Neural progenitor cell (in vitro differentiated cells): ENCODE measurements around the gene LRP1B. TPM values are rescaled to one million over a fixed set of nuclear protein-coding genes. Genes with fewer than 3 reads are reported as not detected.
"Not testable (repeated sequence)": the region's sequence is repeated elsewhere in the genome, so short reads cannot be mapped to it uniquely, and the experiment has no call there.

Experiments used
- DNase-seq: peaks from one replicate; pipeline ENCODE4 v3.0.0-alpha.2; 2016; ENCODE audit warnings: low spot score
- H2AFZ ChIP-seq: fragments of 200-600 bp; sonication (generic); replicated peaks from 2 replicates; pipeline ENCODE4 v1.6.1; 2016; ENCODE audit warnings: antibody characterized with exemption
- H3F3A ChIP-seq: fragments of 200-600 bp; sonication (generic); 2 replicates; pipeline ENCODE4 v1.6.1; 2016; ENCODE audit warnings: antibody characterized with exemption, low read depth
- H3K27ac ChIP-seq: fragments of 200-600 bp; sonication (generic); 2 replicates; pipeline ENCODE4 v1.5.1; 2016; ENCODE audit warnings: mild to moderate bottlenecking
- H3K27me3 ChIP-seq: fragments of 200-600 bp; sonication (generic); 2 replicates; pipeline ENCODE4 v1.6.1; 2016; ENCODE audit warnings: mild to moderate bottlenecking, moderate library complexity
- H3K36me3 ChIP-seq: fragments of 200-600 bp; sonication (generic); 2 replicates; pipeline ENCODE4 v1.5.1; 2016
- H3K4me1 ChIP-seq: fragments of 200-600 bp; sonication (generic); 2 replicates; pipeline ENCODE4 v1.6.1; 2016; ENCODE audit warnings: mixed run types
- H3K4me2 ChIP-seq: fragments of 200-600 bp; sonication (generic); 2 replicates; pipeline ENCODE4 v1.6.1; 2016
- H3K4me3 ChIP-seq: fragments of 200-600 bp; sonication (generic); 2 replicates; pipeline ENCODE4 v1.5.1; 2016
- H3K79me2 ChIP-seq: fragments of 200-600 bp; sonication (generic); 2 replicates; pipeline ENCODE4 v1.6.1; 2016; ENCODE audit warnings: low read depth
- H3K9ac ChIP-seq: fragments of 200-600 bp; sonication (generic); 2 replicates; pipeline ENCODE4 v1.6.1; 2016
- H3K9me3 ChIP-seq: fragments of 200-600 bp; sonication (generic); 2 replicates; pipeline ENCODE4 v1.5.1; 2016; ENCODE audit warnings: low read depth
- H4K20me1 ChIP-seq: fragments of 200-600 bp; sonication (generic); 2 replicates; pipeline ENCODE4 v1.6.1; 2016; ENCODE audit warnings: low read depth
- H3K27ac Mint-ChIP-seq: 3 replicates; pipeline ENCODE4 v1.8.0; 2021; ENCODE audit warnings: mixed read lengths
- H3K27me3 Mint-ChIP-seq: 2 replicates; pipeline ENCODE4 v1.8.0; 2022; ENCODE audit warnings: low read depth, mild to moderate bottlenecking, inconsistent platforms, moderate library complexity, mixed read lengths; ENCODE audit not compliant: insufficient read depth
- H3K36me3 Mint-ChIP-seq: 3 replicates; pipeline ENCODE4 v1.8.0; 2021; ENCODE audit warnings: mixed read lengths
- H3K4me1 Mint-ChIP-seq: 3 replicates; pipeline ENCODE4 v1.8.0; 2021; ENCODE audit warnings: mixed read lengths
- H3K4me3 Mint-ChIP-seq: 3 replicates; pipeline ENCODE4 v1.8.0; 2021; ENCODE audit warnings: mild to moderate bottlenecking, moderate library complexity, mixed read lengths
- H3K9me3 Mint-ChIP-seq: 3 replicates; pipeline ENCODE4 v1.8.0; 2020; ENCODE audit warnings: mixed read lengths
- CTCF ChIP-seq: fragments of 200-600 bp; sonication (generic); IDR thresholded peaks from 2 replicates; pipeline ENCODE4 v1.5.1; 2017; ENCODE audit warnings: antibody characterized with exemption, mild to moderate bottlenecking
- EZH2 ChIP-seq: fragments of 200-600 bp; sonication (generic); IDR thresholded peaks from 2 replicates; pipeline ENCODE4 v1.6.1; 2017; ENCODE audit warnings: antibody characterized with exemption, mild to moderate bottlenecking, moderate library complexity
- EZH2phosphoT487 ChIP-seq: fragments of 200-600 bp; sonication (generic); IDR thresholded peaks from 2 replicates; pipeline ENCODE4 v1.6.1; 2017; ENCODE audit warnings: antibody characterized with exemption
- total RNA-seq: library from RNA; depleted of rRNA; stranded (reverse); fragments of >200 nt; gene quantifications from 2 replicates; pipeline ENCODE4 v1.2.3, GENCODE V29; 2015; ENCODE audit warnings: low replicate concordance

The LRP1B gene
- total RNA-seq, 1 donor from 2014 or later, result not detected

- Mint-ChIP-seq H3K36me3 (no peaks in the 10 kb centered on the region), H3K27me3 (no peaks in the 10 kb centered on the region), H3K4me1 (no peaks in the 10 kb centered on the region), H3K4me3 (no peak overlapping the region), H3K9me3 (no peaks in the 10 kb centered on the region), H3K27ac (no peak overlapping the region)
- Histone ChIP-seq H3K27ac (no peak overlapping the region), H4K20me1 (no peaks in the 10 kb centered on the region), H3K9me3 (no peaks in the 10 kb centered on the region), H3K4me1 (no peaks in the 10 kb centered on the region), H3K79me2 (no peaks in the 10 kb centered on the region), H3K4me2 (no peak overlapping the region), H3K36me3 (no peaks in the 10 kb centered on the region), H3K27me3 (no peaks in the 10 kb centered on the region), H3K9ac (no peak overlapping the region), H2AFZ (no peak overlapping the region), H3F3A (no peaks in the 10 kb centered on the region), H3K4me3 (no peak overlapping the region)
- DNase-seq, result no peak
- TF ChIP-seq EZH2 (no peak), EZH2phosphoT487 (no peak), CTCF (no peak)
Observed at GRCh38 chr2:141835103-141835502, 295.7 kb downstream of the LRP1B start.

- Histone ChIP-seq H3K27me3 (no peaks in the 10 kb centered on the region), H4K20me1 (no peaks in the 10 kb centered on the region), H3K9ac (no peak overlapping the region), H3K4me2 (no peak overlapping the region), H3F3A (no peaks in the 10 kb centered on the region), H3K4me3 (no peak overlapping the region), H3K27ac (no peak overlapping the region), H3K36me3 (no peaks in the 10 kb centered on the region), H2AFZ (no peak overlapping the region), H3K9me3 (no peaks in the 10 kb centered on the region), H3K4me1 (no peaks in the 10 kb centered on the region), H3K79me2 (no peaks in the 10 kb centered on the region)
- H3K36me3 Mint-ChIP-seq, result no peaks in the 10 kb centered on the region
- TF ChIP-seq CTCF, result no peak
- H3K27me3 Mint-ChIP-seq, result peaks cover 2% of the 10 kb centered on the region
- no peak overlapping the region for H3K4me3 Mint-ChIP-seq
- DNase-seq, result no peak
- no peaks in the 10 kb centered on the region for H3K9me3 Mint-ChIP-seq
- H3K27ac Mint-ChIP-seq, result no peak overlapping the region
- no peaks in the 10 kb centered on the region for H3K4me1 Mint-ChIP-seq
Observed at GRCh38 chr2:141828761-141829160, 302.1 kb downstream of the LRP1B start.

- TF ChIP-seq EZH2phosphoT487 (no peak), EZH2 (no peak), CTCF (no peak)
- DNase-seq, result no peak
- no peak overlapping the region for H3K27ac Mint-ChIP-seq
Observed at GRCh38 chr2:141824790-141825189, 306.0 kb downstream of the LRP1B start.

GRCh38 chr2:141820893-141821292, 309.9 kb downstream of the LRP1B start:
- Histone ChIP-seq H3K27ac (no peak overlapping the region), H4K20me1 (no peaks in the 10 kb centered on the region), H3K9ac (no peak overlapping the region), H3K4me2 (peak overlapping the region; percentile 5), H3K4me3 (no peak overlapping the region), H3F3A (no peaks in the 10 kb centered on the region), H3K4me1 (peaks cover 4% of the 10 kb centered on the region), H2AFZ (no peak overlapping the region), H3K36me3 (no peaks in the 10 kb centered on the region), H3K9me3 (no peaks in the 10 kb centered on the region), H3K79me2 (no peaks in the 10 kb centered on the region), H3K27me3 (no peaks in the 10 kb centered on the region)
- H3K36me3 Mint-ChIP-seq, result no peaks in the 10 kb centered on the region
- DNase-seq, result peak; percentile 37
- no peaks in the 10 kb centered on the region for H3K9me3 Mint-ChIP-seq
- TF ChIP-seq CTCF (no peak), EZH2 (no peak), EZH2phosphoT487 (no peak)
- no peak overlapping the region for H3K4me3 Mint-ChIP-seq
- H3K4me1 Mint-ChIP-seq, result no peaks in the 10 kb centered on the region
- H3K27ac Mint-ChIP-seq, result no peak overlapping the region
- H3K27me3 Mint-ChIP-seq, result peaks cover 4% of the 10 kb centered on the region

More at GRCh38 chr2:141824790-141825189, 306.0 kb downstream of the LRP1B start:
- Histone ChIP-seq H3K4me1 (peaks cover 4% of the 10 kb centered on the region), H3K27me3 (no peaks in the 10 kb centered on the region), H4K20me1 (no peaks in the 10 kb centered on the region), H3F3A (no peaks in the 10 kb centered on the region), H2AFZ (no peak overlapping the region), H3K4me3 (no peak overlapping the region), H3K4me2 (no peak overlapping the region), H3K79me2 (no peaks in the 10 kb centered on the region), H3K36me3 (no peaks in the 10 kb centered on the region), H3K27ac (no peak overlapping the region), H3K9me3 (no peaks in the 10 kb centered on the region), H3K9ac (no peak overlapping the region)
- Mint-ChIP-seq H3K36me3 (no peaks in the 10 kb centered on the region), H3K4me3 (no peak overlapping the region), H3K9me3 (no peaks in the 10 kb centered on the region), H3K27me3 (peaks cover 2% of the 10 kb centered on the region), H3K4me1 (no peaks in the 10 kb centered on the region)

GRCh38 chr2:141815320-141815719, 315.5 kb downstream of the LRP1B start:
- H3K27me3 Mint-ChIP-seq, DNase-seq, H3K36me3 ChIP-seq, H4K20me1 ChIP-seq, H3K9me3 ChIP-seq, H3K4me3 Mint-ChIP-seq, H3K4me3 ChIP-seq, H3K27me3 ChIP-seq, H3K27ac ChIP-seq, H3K27ac Mint-ChIP-seq, H2AFZ ChIP-seq, H3K79me2 ChIP-seq, H3K9me3 Mint-ChIP-seq, H3K4me1 ChIP-seq, H3K9ac ChIP-seq, H3K4me2 ChIP-seq, H3K36me3 Mint-ChIP-seq, H3F3A ChIP-seq, H3K4me1 Mint-ChIP-seq: not testable (repeated sequence)
